ENCODE data around the gene ULK3.
A peak's percentile ranks its signal among the peaks of the same experiment; 100 is the strongest.

ULK3 gene

GRCh38 chr15:74799255-74799855 is 43.6 kb downstream of the ULK3 start:
- DNase-seq (ENCODE audit: low spot score), result no peak

- DNase-seq (ENCODE audit: low spot score), result no peak
Measured at GRCh38 chr15:74798388-74799254, 44.3 kb downstream of the ULK3 start.

DNA sequence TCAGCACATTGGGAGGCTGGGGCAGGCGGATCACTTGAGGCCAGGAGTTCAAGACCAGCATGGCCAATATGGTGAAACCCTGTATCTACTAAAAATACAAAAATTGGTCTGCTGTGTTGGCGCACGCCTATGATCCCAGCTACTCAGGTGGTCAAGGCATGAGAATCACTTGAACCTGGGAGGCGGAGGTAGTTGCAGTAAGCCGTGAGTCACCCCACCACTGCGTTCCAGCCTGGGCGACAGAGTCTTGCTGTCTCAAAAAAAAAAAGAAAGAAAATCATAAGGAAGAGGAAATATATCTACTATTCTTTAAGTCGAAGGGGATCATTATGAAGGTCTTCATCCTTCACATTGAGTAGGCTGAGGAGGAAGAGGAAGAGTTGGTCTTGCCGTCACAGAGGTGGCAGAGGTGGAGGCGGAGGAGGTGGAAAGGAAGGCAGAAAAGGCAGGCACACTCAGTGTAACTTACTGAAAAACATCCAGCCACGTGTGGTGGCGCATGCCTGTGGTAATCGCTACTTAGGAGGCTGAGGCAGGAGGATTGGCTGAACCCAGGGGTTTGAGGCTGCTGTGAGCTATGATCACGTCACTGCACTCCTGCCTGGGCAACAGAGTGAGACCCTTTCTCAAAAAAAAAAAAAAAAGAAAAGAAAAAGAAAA is 46.9 kb downstream of the ULK3 start:
- DNase-seq (ENCODE audit: low spot score), result no peak

DNA sequence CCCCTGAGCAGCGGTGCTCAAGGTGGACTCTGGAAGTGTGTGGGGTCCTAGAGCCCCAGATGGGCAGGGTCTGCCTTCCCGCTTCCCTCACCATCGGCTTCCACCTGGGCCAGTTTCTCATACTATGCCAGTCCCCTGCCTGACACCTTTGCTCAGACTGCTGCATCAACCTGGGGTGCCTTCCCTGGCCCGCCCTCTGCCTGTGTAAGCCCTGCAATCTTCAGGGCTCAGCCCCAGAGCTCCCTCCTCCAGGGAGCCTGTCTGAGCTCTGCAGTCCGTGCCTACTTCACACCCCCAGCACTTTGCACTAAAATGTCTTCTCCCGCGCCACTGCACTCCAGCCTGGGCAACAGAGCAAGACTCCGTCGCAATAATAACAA is 48.0 kb downstream of the ULK3 start:
- DNase-seq (ENCODE audit: low spot score), result no peak

DNA sequence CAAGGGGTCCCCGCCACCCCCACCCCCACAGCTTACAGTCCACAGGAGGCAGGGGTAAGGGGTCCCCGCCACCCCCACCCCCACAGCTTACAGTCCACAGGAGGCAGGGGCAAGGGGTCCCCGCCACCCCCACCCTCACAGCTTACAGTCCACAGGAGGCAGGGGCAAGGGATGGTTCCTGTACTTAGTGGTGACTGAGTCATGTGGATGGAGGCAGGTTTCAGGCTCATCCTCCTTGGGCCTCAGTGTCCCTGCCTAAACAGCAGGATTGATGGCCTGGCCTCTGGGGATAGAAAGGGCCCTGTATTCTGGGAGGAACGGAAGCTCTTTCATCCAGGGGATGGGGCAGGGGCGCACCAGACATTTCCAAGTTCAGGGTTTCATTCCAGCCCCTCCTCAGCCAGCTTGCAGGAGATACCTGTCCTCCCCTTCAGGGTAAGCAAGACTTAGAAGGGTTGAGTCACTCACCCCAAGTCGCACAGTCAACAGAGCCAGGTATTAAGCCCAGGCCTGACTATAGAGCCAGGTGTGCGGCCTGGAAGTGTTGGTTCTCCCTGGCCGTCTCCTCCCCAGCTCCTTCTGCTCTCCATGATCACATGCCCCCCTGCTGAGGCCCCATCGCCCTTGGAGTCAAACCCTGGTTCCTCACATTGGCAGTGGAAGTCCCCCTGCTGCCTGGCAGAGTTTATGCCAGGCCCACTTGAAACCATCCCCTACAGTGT is 48.5 kb downstream of the ULK3 start:
- no peak for DNase-seq (ENCODE audit: low spot score)

DNA sequence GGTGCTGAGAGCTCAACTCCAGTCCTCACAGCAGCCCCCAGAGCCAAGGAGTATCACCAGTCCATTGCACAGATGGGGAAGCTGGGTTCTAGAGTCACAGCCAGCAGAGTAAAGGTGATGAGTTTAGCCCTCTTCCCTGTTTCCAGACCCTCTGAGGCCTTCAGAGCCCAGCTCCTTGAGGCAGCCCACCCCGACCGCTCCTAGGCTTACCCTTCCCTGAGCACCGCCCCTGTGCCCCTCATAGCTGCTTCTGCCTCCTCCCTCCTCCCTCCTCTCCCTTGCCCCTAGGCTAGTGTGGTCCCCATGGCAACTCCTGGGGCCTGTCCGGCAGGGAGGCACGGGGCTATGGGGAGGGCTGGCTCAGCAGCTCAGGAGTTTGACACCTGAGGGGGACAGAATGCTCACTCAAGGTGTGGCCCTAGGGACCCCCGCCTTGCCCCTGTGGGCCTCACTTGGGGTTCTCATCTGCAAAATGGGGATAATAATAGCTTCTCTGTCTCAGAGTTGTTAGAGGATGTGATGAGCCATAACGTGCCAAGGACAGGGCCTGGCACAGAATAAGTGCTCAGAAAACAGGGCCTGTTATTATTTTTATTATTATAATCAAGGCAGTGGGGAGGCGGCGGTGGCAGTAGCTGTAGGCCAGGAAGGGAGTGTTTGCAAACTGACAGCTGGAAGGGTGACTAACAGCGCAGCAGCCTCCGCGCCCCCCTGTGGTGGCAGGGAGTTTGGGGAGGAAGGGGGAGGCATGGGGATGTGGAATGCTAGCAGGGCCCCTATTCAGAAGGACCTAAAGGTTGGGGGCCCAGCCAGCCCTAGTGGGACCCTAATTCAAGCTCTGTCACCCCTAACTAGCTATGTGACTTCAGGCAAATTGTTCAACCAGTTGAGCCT is 49.6 kb downstream of the ULK3 start:
- DNase-seq (ENCODE audit: low spot score), result no peak

GRCh38 chr15:74792227-74793016 is 50.5 kb downstream of the ULK3 start:
- DNase-seq (ENCODE audit: low spot score), result no peak

DNA sequence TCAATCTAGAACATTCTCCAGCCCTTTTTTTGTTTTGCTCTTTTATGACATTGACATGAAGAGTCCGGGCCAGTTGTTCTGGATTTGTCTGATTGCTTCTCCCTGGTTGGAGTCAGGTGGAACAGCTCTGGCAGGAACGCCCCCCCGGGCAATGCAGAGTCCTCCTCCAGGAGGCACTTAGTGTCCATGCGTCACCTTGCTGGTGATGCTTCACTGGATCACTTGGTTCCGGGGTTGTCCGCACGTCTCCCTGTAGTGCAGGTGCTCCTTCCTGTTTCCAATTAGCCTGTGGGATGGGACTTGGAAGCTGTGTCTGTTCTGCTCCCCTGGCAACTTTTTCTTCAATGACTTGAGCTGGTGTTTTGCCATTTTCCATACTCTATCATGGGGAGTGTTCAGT is 51.3 kb downstream of the ULK3 start:
- DNase-seq (ENCODE audit: low spot score), result no peak

DNA sequence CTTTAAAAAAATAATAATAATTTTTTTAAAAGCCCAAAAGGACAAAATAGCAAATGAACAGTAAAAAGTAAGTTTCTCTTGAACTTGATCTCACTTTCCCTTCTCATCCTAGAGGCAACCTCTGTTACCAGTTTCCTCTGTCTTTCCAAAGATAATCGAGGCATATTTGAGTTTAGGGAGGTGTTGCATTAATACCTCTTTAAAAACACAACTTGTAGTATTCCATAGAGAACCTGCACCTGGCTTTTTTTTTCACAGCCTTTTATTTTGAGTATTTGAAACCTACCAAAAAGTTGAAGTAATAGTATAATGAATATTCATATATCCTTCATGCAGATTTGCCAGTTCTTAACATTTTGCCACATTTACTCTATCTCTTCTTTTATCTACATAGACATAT is 51.9 kb downstream of the ULK3 start:
- DNase-seq (ENCODE audit: low spot score), result no peak

GRCh38 chr15:74790080-74790916 is 52.7 kb downstream of the ULK3 start:
- DNase-seq (ENCODE audit: low spot score), result no peak

- no peak for DNase-seq (ENCODE audit: low spot score)
Measured at GRCh38 chr15:74789741-74790079, 53.2 kb downstream of the ULK3 start.

GRCh38 chr15:74789171-74789631 is 53.8 kb downstream of the ULK3 start:
- DNase-seq (ENCODE audit: low spot score), result no peak

- DNase-seq (ENCODE audit: low spot score), result no peak
Measured at GRCh38 chr15:74788683-74789151, 54.2 kb downstream of the ULK3 start.

DNA sequence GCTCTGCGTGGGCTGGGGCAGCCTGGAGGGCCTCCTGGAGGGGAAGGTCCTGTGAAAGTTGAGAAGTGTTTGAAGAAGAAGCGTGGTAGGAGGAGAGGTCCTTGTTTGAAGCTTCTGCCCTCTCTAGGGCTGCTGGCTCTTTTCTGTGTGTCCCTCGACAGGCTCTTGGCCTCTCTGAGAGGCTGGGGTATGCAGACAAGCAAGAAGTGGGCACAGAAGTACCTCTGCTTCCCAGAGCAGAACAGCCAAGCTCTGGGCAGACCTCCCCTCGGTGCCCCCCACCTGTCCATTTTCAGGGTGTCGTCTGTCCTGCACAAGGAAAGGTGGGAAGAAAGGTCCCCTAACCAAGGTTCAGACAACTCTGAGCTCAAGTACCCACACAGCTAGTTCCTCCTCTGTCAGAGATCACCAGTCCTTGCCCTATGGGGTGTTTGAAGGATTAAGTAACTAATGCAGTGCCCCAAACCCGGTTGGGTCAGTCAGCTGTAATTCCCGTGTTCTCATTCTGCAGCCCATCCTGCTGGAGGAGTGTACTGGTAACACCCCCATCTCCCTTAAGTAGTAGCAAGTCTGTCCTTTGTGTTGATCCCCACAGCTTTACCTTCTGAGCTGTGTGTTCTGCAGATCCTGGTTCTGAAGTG is 54.8 kb downstream of the ULK3 start:
- DNase-seq (ENCODE audit: low spot score), result no peak

- DNase-seq (ENCODE audit: low spot score), result peak; percentile 87
Measured at GRCh38 chr15:74787251-74788041, 55.5 kb downstream of the ULK3 start.

DNA sequence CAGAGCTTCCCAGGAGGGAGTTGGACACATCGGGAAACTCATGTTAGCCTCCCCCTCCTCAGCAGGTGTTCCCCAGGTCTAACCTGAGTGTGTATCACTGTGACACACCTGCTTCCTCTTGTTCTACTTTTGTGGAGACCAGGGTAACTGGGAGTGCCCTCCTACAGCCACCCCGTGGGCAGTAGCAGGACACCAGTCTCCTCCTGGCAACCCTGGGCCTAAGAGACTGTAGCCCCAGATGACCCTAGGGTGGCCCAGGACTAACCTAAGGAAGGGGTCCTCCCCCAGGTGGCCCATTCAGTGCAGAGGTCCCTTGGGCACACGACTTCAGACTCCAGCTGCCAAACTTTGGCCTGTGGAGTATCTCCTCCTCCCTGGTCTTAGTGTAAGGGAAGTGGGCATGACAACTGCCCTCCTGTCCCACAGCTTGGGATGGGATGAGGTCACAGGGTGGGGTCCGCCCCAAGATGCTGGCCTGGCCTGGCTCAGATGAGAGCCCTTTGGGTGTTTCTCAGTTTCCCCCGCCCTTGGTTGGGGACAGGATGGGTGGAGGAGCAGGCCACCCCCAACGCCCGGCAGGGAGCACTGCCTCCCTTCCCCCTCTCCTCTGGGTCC is 56.3 kb downstream of the ULK3 start:
- no peak for DNase-seq (ENCODE audit: low spot score)

Measured in HuH-7.5 (cell line).